GM23248 (cell line): Measurements from ENCODE around the gene PKNOX2. TPM values are rescaled to one million over a fixed set of nuclear protein-coding genes. Genes with fewer than 3 reads are reported as not detected.

Experiments
- DNase-seq: peaks from one replicate; pipeline ENCODE4 v3.0.0-alpha.2; 2015
- H2AFZ ChIP-seq: fragments of 200-600 bp; sonication (generic); 2 replicates; pipeline ENCODE4 v1.6.1; 2016; ENCODE audit warnings: antibody characterized with exemption
- H3F3A ChIP-seq: fragments of 200-600 bp; sonication (generic); 2 replicates; pipeline ENCODE4 v1.6.1; 2016; ENCODE audit warnings: mild to moderate bottlenecking, antibody characterized with exemption, mixed run types; ENCODE audit not compliant: insufficient read depth
- H3K27ac ChIP-seq: fragments of 200-600 bp; sonication (generic); 2 replicates; pipeline ENCODE4 v1.5.1; 2016; ENCODE audit warnings: mild to moderate bottlenecking
- H3K27me3 ChIP-seq: fragments of 200-600 bp; sonication (generic); replicated peaks from 2 replicates; pipeline ENCODE4 v1.6.1; 2016; ENCODE audit warnings: mild to moderate bottlenecking; ENCODE audit not compliant: insufficient read depth
- H3K36me3 ChIP-seq: fragments of 200-600 bp; sonication (generic); 2 replicates; pipeline ENCODE4 v1.6.1; 2016; ENCODE audit warnings: low read depth, mild to moderate bottlenecking
- H3K4me1 ChIP-seq: fragments of 200-600 bp; sonication (generic); 2 replicates; pipeline ENCODE4 v1.6.1; 2016; ENCODE audit warnings: mild to moderate bottlenecking; ENCODE audit not compliant: insufficient read depth
- H3K4me2 ChIP-seq: fragments of 200-600 bp; sonication (generic); one replicate; pipeline ENCODE4 v1.6.1; 2016; ENCODE audit warnings: mild to moderate bottlenecking; ENCODE audit not compliant: unreplicated experiment
- H3K4me3 ChIP-seq: fragments of 200-600 bp; sonication (generic); 2 replicates; pipeline ENCODE4 v1.5.1; 2016; ENCODE audit warnings: mild to moderate bottlenecking
- H3K79me2 ChIP-seq: fragments of 200-600 bp; sonication (generic); 2 replicates; pipeline ENCODE4 v1.6.1; 2016; ENCODE audit warnings: mild to moderate bottlenecking; ENCODE audit not compliant: insufficient read depth
- H3K9ac ChIP-seq: fragments of 200-600 bp; sonication (generic); 2 replicates; pipeline ENCODE4 v1.6.1; 2016; ENCODE audit warnings: mild to moderate bottlenecking
- H3K9me2 ChIP-seq: fragments of 200-600 bp; sonication (generic); 2 replicates; pipeline ENCODE4 v1.6.1; 2016; ENCODE audit warnings: mixed run types, mild to moderate bottlenecking, moderate library complexity; ENCODE audit not compliant: insufficient read depth
- H3K9me3 ChIP-seq: fragments of 200-600 bp; sonication (generic); one replicate; pipeline ENCODE4 v1.6.1; 2017; ENCODE audit warnings: low read depth
- H4K20me1 ChIP-seq: fragments of 200-600 bp; sonication (generic); 2 replicates; pipeline ENCODE4 v1.6.0; 2016; ENCODE audit not compliant: insufficient read depth
- EZH2 ChIP-seq: fragments of 200-600 bp; sonication (generic); IDR thresholded peaks from 2 replicates; pipeline ENCODE4 v1.6.1; 2018; ENCODE audit warnings: antibody characterized with exemption, mild to moderate bottlenecking; ENCODE audit not compliant: insufficient read depth, poor library complexity, severe bottlenecking
- EZH2phosphoT487 ChIP-seq: fragments of 200-600 bp; sonication (generic); IDR thresholded peaks from 2 replicates; pipeline ENCODE4 v1.6.1; 2018; ENCODE audit warnings: antibody characterized with exemption, moderate library complexity, mild to moderate bottlenecking, low read depth; ENCODE audit not compliant: insufficient read depth
- WGBS, 2 experiments: methylation state at CpG; one replicate each; pipeline ENCODE4 v1.1.6; 2015 to 2017; ENCODE audit warnings: low lambda C conversion rate in 2 of 2, low coverage in 1 of 2; ENCODE audit errors: missing lambda C conversion rate in 2 of 2; 5-methylcytosine and 5-hydroxymethylcytosine counted together
- in situ Hi-C: fragments of 300-500 bp; cut with MboI; formaldehyde crosslinking; loops from 2 replicates; pipeline ENCODE4 v1.15.0; 2020
- polyA plus RNA-seq: library from polyadenylated mRNA; unstranded; fragments of >200 nt; fragmentation: Nextera tagmentation; extraction: Ambion mirVana; gene quantifications from 2 replicates; pipeline ENCODE4 v1.2.1, GENCODE V29; 2016
- total RNA-seq: library from RNA; depleted of rRNA; stranded (reverse); fragments of >200 nt; shearing (Covaris generic); gene quantifications from 2 replicates; pipeline ENCODE4 v1.2.3, GENCODE V29; 2014

PKNOX2 gene
- total and polyA plus RNA-seq, 2 experiments from 2014 or later = 0.21 to 0.76 TPM

DNA sequence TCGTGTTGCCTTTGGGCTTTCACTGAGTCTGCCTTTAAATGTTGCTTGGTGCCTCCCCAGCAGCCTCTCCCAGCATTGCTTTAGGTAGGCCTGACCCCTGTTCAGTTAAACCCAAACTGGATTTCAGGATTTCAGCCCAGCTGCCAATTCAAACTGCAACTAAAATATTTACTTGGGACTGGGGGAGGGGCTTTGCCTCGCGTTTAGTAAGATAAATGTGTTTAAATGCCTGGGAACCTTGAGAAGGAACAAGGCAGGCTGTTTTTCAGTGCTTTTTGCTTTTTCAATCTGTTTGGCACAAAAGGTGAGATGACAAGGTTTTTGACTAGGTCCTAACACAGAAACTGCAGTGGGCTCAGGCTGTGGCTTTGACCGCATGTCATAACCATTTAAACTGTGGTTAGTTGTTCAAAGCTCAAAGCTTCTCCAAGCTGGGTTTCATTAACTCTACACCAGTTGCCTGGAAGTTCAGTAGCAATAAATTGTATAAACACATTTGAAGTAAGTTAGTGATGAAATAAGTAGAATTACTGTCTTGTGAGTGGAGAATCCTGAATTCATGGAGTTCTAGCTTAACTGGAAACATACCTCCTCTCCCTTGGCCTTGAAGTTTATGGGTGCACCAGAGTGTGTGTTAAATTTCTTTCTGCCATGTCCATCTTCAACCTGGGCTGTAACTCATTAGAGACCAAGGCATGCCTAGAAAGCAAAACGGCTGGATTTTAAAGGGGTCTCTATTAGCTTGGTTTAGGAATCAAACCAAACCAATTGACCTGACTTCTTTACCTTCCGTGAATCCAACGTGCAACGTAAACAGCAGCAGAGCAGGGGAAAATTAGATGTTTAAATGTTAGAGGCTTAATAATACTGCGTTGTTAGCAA, 3.6 kb downstream of the PKNOX2 start:
- in situ Hi-C loops = no loop called here
- no peaks in the 10 kb centered on the region for H3F3A ChIP-seq
- H3K4me2 ChIP-seq = no peak overlapping the region
- H3K4me1 ChIP-seq = no peaks in the 10 kb centered on the region
- peak; percentile 99 for TF ChIP-seq EZH2phosphoT487
- no peak for TF ChIP-seq EZH2
- 87 to 89% methylated on average over 9 of the region's 9 CpGs for WGBS, 2 experiments
- H3K9me2 ChIP-seq = no peaks in the 10 kb centered on the region
- H3K4me3 ChIP-seq = no peak overlapping the region
- no peaks in the 10 kb centered on the region for H3K36me3 ChIP-seq
- H3K9ac ChIP-seq = no peak overlapping the region
- no peaks in the 10 kb centered on the region for H4K20me1 ChIP-seq
- no peaks in the 10 kb centered on the region for H3K79me2 ChIP-seq
- H2AFZ ChIP-seq = no peak overlapping the region
- H3K9me3 ChIP-seq = no peaks in the 10 kb centered on the region
- peak; percentile 41 for DNase-seq
- H3K27ac ChIP-seq = no peak overlapping the region
- no peaks in the 10 kb centered on the region; the same call in 1 of the 2 replicates for H3K27me3 ChIP-seq

DNA sequence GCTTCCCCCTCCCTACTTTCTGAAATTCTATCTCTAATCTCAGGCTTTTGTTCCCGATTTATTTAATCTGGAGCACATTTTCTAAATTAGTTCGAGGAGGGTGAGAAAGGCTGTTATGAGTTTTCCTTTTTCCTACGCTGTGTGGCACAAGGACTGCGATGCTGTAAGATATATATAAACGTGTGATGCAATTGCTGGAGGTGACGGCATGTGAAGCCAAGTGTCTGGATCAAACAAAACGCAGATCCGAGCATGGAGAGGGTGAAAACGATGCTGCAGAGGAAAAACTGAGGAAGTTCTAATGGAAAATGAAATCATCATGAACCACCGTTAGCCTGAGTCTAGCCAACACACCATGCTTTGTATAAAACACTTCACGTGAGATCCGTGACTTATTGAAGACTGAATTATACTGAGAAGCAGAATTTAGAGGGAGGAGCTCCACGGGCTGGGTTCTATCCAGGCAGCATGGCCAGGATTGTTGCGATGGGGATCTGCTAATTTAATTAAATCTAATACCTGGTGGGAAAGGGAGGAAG, 4.4 kb downstream of the PKNOX2 start:
- H3K4me2 ChIP-seq = no peak overlapping the region
- H3K4me3 ChIP-seq = no peak overlapping the region
- no peak overlapping the region for H3K27ac ChIP-seq
- WGBS, 2 experiments = 81 to 83% methylated on average over 14 of the region's 14 CpGs
- H2AFZ ChIP-seq = no peak overlapping the region
- in situ Hi-C loops = no loop called here
- H3K27me3 ChIP-seq = peaks cover 3% of the 10 kb centered on the region; the same call in 1 of the 2 replicates
- TF ChIP-seq EZH2 (no peak), EZH2phosphoT487 (no peak)
- no peak overlapping the region for H3K9ac ChIP-seq
- DNase-seq = no peak
- H3F3A ChIP-seq = no peaks in the 10 kb centered on the region
- H3K36me3 ChIP-seq = no peaks in the 10 kb centered on the region
- no peaks in the 10 kb centered on the region for H3K9me3 ChIP-seq
- no peaks in the 10 kb centered on the region for H3K79me2 ChIP-seq
- H4K20me1 ChIP-seq = no peaks in the 10 kb centered on the region
- no peaks in the 10 kb centered on the region for H3K9me2 ChIP-seq
- H3K4me1 ChIP-seq = no peaks in the 10 kb centered on the region

- Histone ChIP-seq H3K4me2 (no peak overlapping the region), H3K27me3 (peaks cover 3% of the 10 kb centered on the region), H2AFZ (no peak overlapping the region), H3F3A (no peaks in the 10 kb centered on the region), H3K4me3 (no peak overlapping the region), H3K36me3 (no peaks in the 10 kb centered on the region), H3K4me1 (no peaks in the 10 kb centered on the region), H3K27ac (no peak overlapping the region), H3K9me2 (no peaks in the 10 kb centered on the region), H3K79me2 (no peaks in the 10 kb centered on the region), H3K9ac (no peak overlapping the region), H4K20me1 (no peaks in the 10 kb centered on the region), H3K9me3 (no peaks in the 10 kb centered on the region)
- TF ChIP-seq EZH2 (no peak), EZH2phosphoT487 (no peak)
- in situ Hi-C loops = no loop called here
- DNase-seq = no peak
- WGBS, 2 experiments = 85 to 88% methylated on average over 9 of the region's 9 CpGs
Measured at GRCh38 chr11:125170001-125170509, 5.5 kb downstream of the PKNOX2 start.

- H2AFZ ChIP-seq = no peak overlapping the region
- H3K9me3 ChIP-seq = no peaks in the 10 kb centered on the region
- no peaks in the 10 kb centered on the region for H3K36me3 ChIP-seq
- no peak overlapping the region for H3K9ac ChIP-seq
- H4K20me1 ChIP-seq = no peaks in the 10 kb centered on the region
- no peak for TF ChIP-seq EZH2phosphoT487
- TF ChIP-seq EZH2 = no peak
- WGBS, 2 experiments = 50 to 55% methylated on average over 9 to 12 of the region's 12 CpGs
- peak; percentile 20 for DNase-seq
- H3F3A ChIP-seq = no peaks in the 10 kb centered on the region
- H3K4me3 ChIP-seq = no peak overlapping the region
- no peaks in the 10 kb centered on the region for H3K79me2 ChIP-seq
- H3K9me2 ChIP-seq = no peaks in the 10 kb centered on the region
- H3K4me2 ChIP-seq = no peak overlapping the region
- in situ Hi-C loops = no loop called here
- no peak overlapping the region for H3K27ac ChIP-seq
- H3K4me1 ChIP-seq = no peaks in the 10 kb centered on the region
- peaks cover 3% of the 10 kb centered on the region for H3K27me3 ChIP-seq
Measured at GRCh38 chr11:125170510-125171031, 6.0 kb downstream of the PKNOX2 start.
